ENCODE results near the gene ZBTB9. TPM values are rescaled to one million over a fixed set of nuclear protein-coding genes. Genes with fewer than 3 reads are reported as not detected.

ZBTB9 gene
- total and polyA plus RNA-seq, 5 donors from 2014 or later: 4.5 to 11.7 (median 7.2) TPM

DNA sequence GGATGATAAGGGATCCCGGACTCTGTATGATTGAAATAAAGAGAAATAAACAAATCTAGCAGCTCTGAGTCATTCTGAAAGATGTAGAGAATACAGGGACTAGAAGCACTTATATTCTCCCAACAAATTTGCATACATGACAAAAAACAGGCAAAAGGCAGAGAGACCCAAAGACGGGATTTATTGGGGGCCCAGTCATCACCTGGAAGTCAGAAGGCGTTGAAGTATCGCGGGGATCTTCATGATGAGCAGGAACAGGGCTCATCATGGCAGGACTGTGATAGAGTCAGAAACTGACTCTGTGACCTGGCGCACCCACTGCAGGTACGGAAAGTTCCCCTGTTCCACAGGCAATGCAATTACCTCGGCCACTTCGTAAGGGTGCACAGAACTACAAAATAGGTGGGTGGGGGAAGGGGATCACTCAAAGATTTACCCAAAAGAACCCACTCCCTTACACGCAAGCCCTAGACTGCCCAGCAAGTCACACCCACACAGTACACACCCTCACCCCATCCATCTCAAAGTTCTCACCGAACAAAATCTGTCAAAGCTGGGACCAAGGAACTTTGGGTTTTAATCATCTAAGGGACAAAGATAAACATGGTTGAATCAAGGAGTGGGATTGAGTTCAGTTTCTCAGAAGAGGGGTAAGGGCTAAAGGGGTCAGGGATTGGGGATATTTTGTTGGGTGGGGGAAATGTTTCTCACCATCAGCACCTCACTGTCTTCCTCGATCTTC is 37.8 kb upstream of the ZBTB9 start:
- Mint-ChIP-seq H3K4me3 (peak overlapping the region; percentile 94 to 97 (median 95)), H3K36me3 (peaks cover 31% of the 10 kb centered on the region), H3K27ac (peak overlapping the region; percentile 99 to 100 (median 100)), H3K4me1 (peaks cover 22 to 88% (median 59%) of the 10 kb centered on the region in 4 donors), H3K27me3 (peaks cover 14% of the 10 kb centered on the region), H3K9me3 (peaks cover 0 to 1% (median 0%) of the 10 kb centered on the region in 7 donors)
- peaks cover 84% of the 10 kb centered on the region for H3K4me1 ChIP-seq (ENCODE audit: control insufficient read depth, insufficient read depth, low read length, poor library complexity, severe bottlenecking)
- peak overlapping the region; percentile 90 for H3K4me3 ChIP-seq (ENCODE audit: low read depth, low read length)
- H3K9me3 ChIP-seq (ENCODE audit: control insufficient read depth in 2 of 2, low read length in 2 of 2): no peaks in the 10 kb centered on the region
- peak overlapping the region; percentile 97 for H3K27ac ChIP-seq (ENCODE audit: insufficient read depth, low read length, poor library complexity, severe bottlenecking)
- H3K27me3 ChIP-seq (ENCODE audit: control insufficient read depth, insufficient read depth, low read length): no peaks in the 10 kb centered on the region
- ATAC-seq (ENCODE audit: low read depth in 2 of 2): no peak
- peaks cover 39% of the 10 kb centered on the region for H3K36me3 ChIP-seq (ENCODE audit: control insufficient read depth, insufficient read depth, low read length)
- peak in 1 of 3 donors; percentile 26 for DNase-seq

DNA sequence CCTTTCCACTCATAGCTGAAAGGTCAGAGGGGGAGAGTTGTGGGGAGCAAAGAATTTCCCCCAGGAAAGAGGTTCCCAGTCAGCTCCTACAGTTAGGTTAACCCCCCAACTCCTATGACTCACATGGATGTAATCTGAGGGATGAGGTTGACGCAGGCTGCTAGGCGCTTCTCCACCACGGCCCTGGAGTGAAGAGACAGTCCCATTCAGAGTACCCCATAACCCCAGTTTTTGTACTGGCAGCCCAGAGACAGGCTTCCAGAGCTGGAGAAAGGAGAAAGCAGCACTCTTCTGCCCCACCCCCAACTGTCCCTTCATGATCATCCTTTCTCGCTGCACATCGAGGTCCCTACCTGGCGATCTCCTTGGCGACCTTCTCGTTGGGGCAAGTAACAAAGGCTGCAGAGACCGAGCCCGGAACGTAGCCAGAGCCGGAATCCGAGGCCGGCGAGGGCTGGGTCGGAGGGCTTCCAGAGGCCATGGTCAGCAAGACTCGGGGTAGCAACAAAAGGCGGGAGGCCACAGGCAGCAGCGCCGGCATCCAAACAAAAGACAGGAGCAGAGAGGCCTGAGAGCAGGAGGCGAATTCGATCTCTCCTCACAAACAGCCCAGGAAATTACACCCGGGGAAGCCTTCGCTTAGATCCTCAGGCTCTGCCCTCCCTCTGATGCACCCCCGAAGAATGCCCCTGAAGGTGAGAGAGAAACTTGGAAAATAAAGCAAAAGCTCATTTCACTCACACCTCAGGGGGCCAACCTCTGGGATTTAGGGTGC is 37.1 kb upstream of the ZBTB9 start:
- peak overlapping the region; percentile 90 for H3K4me3 ChIP-seq (ENCODE audit: low read depth, low read length)
- Mint-ChIP-seq H3K4me1 (peaks cover 20 to 87% (median 58%) of the 10 kb centered on the region in 4 donors), H3K27ac (peak overlapping the region; percentile 99 to 100 (median 100)), H3K4me3 (peak overlapping the region; percentile 94 to 97 (median 95)), H3K27me3 (peaks cover 14% of the 10 kb centered on the region), H3K36me3 (peaks cover 30% of the 10 kb centered on the region), H3K9me3 (peaks cover 0 to 1% (median 0%) of the 10 kb centered on the region in 7 donors)
- ATAC-seq (ENCODE audit: low read depth in 2 of 2) (no peak), DNase-seq (no peak)
- peaks cover 77% of the 10 kb centered on the region for H3K4me1 ChIP-seq (ENCODE audit: control insufficient read depth, insufficient read depth, low read length, poor library complexity, severe bottlenecking)
- H3K27ac ChIP-seq (ENCODE audit: insufficient read depth, low read length, poor library complexity, severe bottlenecking): peak overlapping the region; percentile 97
- no peaks in the 10 kb centered on the region for H3K9me3 ChIP-seq (ENCODE audit: control insufficient read depth in 2 of 2, low read length in 2 of 2)
- H3K27me3 ChIP-seq (ENCODE audit: control insufficient read depth, insufficient read depth, low read length): no peaks in the 10 kb centered on the region
- peaks cover 39% of the 10 kb centered on the region for H3K36me3 ChIP-seq (ENCODE audit: control insufficient read depth, insufficient read depth, low read length)

DNA sequence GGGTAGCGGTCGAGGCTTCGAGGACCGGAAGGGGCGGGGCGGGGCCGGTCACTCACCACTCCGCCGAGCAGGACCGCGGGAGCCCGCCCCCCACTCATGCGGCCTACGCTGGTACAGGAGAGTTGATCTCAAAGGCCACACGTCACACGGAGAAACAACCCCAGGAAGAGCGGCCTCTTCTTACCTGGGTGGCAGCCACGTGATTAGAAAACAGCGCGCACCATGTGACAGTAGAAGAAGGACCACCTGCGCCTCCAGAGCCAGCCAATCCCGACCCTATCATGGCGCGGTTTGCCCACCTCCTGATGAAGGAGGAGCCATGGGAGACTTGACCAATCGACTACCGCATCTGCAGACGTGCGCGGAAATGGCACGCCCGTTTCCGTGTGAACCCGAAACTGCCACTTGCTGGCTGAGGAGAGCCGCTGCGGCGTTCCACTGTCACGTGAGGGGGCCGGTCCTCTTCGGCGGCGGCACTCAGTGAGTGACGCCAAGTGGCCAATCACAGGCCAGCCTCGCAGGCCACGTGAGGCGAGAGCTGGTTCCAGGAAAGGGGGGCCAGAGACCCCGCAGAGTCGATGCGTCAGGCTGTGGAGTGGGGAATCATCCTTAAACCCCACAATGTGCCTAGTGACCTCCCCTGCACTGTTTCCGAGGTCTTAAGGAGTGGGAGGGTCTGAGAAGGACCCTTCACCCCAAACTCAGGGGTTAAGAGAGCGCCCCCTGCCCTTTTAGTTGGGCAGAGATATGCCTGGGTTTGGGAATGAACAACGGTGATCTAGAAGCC is 36.3 kb upstream of the ZBTB9 start, which contains the start of gene CUTA:
Gene CUTA, minus strand, starts transcription at position 205 of the 787 bp plus-strand sequence. Its CDS starts 107 bp downstream, at position 98.
- no peaks in the 10 kb centered on the region for H3K27me3 ChIP-seq (ENCODE audit: control insufficient read depth, insufficient read depth, low read length)
- peaks cover 34% of the 10 kb centered on the region for H3K36me3 ChIP-seq (ENCODE audit: control insufficient read depth, insufficient read depth, low read length)
- Mint-ChIP-seq H3K4me3 (peak within 1 kb of the TSS; percentile 94 to 97 (median 95)), H3K27me3 (peaks cover 14% of the 10 kb centered on the region), H3K27ac (peak within 1 kb of the TSS; percentile 99 to 100 (median 100)), H3K4me1 (peaks cover 17 to 83% (median 53%) of the 10 kb centered on the region in 4 donors), H3K9me3 (peaks cover 0 to 1% (median 0%) of the 10 kb centered on the region in 7 donors), H3K36me3 (peaks cover 22% of the 10 kb centered on the region)
- H3K4me1 ChIP-seq (ENCODE audit: control insufficient read depth, insufficient read depth, low read length, poor library complexity, severe bottlenecking): peaks cover 69% of the 10 kb centered on the region
- ATAC-seq (ENCODE audit: low read depth in 2 of 2): peak; percentile 91 to 93
- H3K9me3 ChIP-seq (ENCODE audit: control insufficient read depth in 2 of 2, low read length in 2 of 2): no peaks in the 10 kb centered on the region
- DNase-seq: peak; percentile 99 to 100 (median 99)
- H3K27ac ChIP-seq (ENCODE audit: insufficient read depth, low read length, poor library complexity, severe bottlenecking): peak within 1 kb of the TSS; percentile 97
- peak within 1 kb of the TSS; percentile 90 for H3K4me3 ChIP-seq (ENCODE audit: low read depth, low read length)

DNA sequence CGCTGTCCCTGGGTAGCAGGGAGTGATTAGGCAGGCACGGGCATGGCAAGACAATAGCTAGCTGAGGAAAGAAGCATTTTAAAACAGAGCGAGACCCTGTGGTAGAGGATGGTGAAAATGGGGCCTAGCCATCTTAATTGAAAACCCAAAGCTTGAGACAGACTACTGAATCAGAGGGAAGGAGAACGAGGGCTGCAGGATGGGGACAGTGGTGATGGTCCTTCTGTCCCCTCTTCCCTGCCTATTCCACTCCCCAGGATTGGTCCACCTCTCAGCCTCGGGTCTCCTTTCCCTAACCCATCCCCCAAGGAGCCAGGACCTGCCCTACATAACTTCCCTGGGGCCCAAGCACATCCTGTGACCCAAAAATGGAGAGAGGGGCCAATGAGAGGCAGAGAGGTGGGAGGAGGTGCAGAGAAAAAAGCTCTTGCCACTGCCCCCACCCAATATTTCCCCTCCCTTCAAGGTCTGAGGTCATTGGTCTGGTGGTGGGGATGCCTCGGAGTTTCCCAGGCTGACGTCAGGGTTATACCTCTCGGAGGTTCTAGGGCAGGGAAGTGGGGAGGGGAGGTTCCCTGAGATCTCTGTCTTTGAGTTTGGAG is 35.6 kb upstream of the ZBTB9 start:
- Mint-ChIP-seq H3K4me3 (peak overlapping the region; percentile 94 to 97 (median 95)), H3K27ac (peak overlapping the region; percentile 99 to 100 (median 100)), H3K36me3 (peaks cover 15% of the 10 kb centered on the region), H3K9me3 (peaks cover 0 to 1% (median 0%) of the 10 kb centered on the region in 7 donors), H3K27me3 (peaks cover 14% of the 10 kb centered on the region), H3K4me1 (peaks cover 17 to 82% (median 50%) of the 10 kb centered on the region in 4 donors)
- Histone ChIP-seq H3K36me3 (ENCODE audit: control insufficient read depth, insufficient read depth, low read length) (peaks cover 27% of the 10 kb centered on the region), H3K4me1 (ENCODE audit: control insufficient read depth, insufficient read depth, low read length, poor library complexity, severe bottlenecking) (peaks cover 63% of the 10 kb centered on the region), H3K9me3 (ENCODE audit: control insufficient read depth in 2 of 2, low read length in 2 of 2) (no peaks in the 10 kb centered on the region), H3K27ac (ENCODE audit: insufficient read depth, low read length, poor library complexity, severe bottlenecking) (peak overlapping the region; percentile 97), H3K27me3 (ENCODE audit: control insufficient read depth, insufficient read depth, low read length) (no peaks in the 10 kb centered on the region), H3K4me3 (ENCODE audit: low read depth, low read length) (peak overlapping the region; percentile 77)
- peak; percentile 35 to 71 (median 39) for DNase-seq
- no peak for ATAC-seq (ENCODE audit: low read depth in 2 of 2)

DNA sequence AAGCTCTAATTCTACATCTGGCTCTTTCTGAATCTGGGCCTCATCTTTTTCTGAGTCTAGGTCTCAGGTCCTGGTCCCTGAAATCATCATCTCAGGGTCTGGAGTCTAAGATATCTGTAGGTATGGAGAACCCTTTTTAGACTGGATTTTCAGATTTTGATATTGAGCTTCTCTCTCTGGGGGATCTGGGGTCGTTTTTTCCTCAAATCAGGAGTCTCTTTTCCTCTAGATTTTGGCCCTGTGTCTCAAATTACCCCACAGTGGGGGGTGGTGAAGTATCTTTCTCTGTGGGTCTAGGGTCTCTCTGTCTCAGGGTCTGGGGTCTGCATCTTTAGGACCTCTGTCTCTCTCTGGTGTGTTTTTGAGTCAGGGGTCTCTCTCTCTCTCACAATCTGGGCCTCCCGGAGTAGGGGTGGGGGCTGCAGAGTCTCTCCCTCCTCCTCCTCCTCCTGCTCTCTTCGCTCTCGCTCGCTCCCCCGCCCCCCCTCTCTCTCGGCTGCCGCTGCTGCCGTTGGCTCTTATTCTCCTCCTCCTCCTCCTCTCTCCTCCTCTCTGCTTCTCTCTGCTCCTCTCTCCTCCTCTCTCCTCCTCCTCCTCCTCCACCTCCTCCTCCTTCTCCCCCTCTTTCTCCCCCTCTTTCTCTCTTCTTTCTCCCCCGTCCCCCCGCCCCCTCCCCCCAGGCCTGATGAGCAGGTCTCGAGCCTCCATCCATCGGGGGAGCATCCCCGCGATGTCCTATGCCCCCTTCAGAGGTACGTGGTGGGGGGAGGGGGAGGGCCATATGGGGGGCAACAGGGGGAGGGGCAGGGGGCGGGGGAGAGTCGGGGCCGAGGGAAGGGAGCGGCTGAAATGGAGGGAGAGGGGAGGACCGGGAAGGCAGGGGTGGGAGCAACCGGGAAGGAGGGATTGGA is 34.5 kb upstream of the ZBTB9 start, which contains the start of gene SYNGAP1:
Gene SYNGAP1, plus strand, starts transcription at position 486 of the 911 bp plus-strand sequence. Its CDS starts 200 bp downstream, at position 686.
- no peak for ATAC-seq (ENCODE audit: low read depth in 2 of 2)
- Histone ChIP-seq H3K36me3 (ENCODE audit: control insufficient read depth, insufficient read depth, low read length) (peaks cover 18% of the 10 kb centered on the region), H3K4me1 (ENCODE audit: control insufficient read depth, insufficient read depth, low read length, poor library complexity, severe bottlenecking) (peaks cover 59% of the 10 kb centered on the region), H3K27me3 (ENCODE audit: control insufficient read depth, insufficient read depth, low read length) (no peaks in the 10 kb centered on the region), H3K4me3 (ENCODE audit: low read depth, low read length) (peak within 1 kb of the TSS; percentile 77), H3K9me3 (ENCODE audit: control insufficient read depth in 2 of 2, low read length in 2 of 2) (no peaks in the 10 kb centered on the region), H3K27ac (ENCODE audit: insufficient read depth, low read length, poor library complexity, severe bottlenecking) (peak within 1 kb of the TSS; percentile 97)
- Mint-ChIP-seq H3K27me3 (peaks cover 14% of the 10 kb centered on the region), H3K27ac (peak within 1 kb of the TSS; percentile 99 to 100 (median 100)), H3K36me3 (peaks cover 10% of the 10 kb centered on the region), H3K4me3 (peak within 1 kb of the TSS; percentile 66 to 96 (median 94)), H3K4me1 (peaks cover 17 to 82% (median 50%) of the 10 kb centered on the region in 4 donors), H3K9me3 (peaks cover 0 to 3% (median 0%) of the 10 kb centered on the region in 7 donors)
- DNase-seq: peak in 1 of 3 donors; percentile 53

DNA sequence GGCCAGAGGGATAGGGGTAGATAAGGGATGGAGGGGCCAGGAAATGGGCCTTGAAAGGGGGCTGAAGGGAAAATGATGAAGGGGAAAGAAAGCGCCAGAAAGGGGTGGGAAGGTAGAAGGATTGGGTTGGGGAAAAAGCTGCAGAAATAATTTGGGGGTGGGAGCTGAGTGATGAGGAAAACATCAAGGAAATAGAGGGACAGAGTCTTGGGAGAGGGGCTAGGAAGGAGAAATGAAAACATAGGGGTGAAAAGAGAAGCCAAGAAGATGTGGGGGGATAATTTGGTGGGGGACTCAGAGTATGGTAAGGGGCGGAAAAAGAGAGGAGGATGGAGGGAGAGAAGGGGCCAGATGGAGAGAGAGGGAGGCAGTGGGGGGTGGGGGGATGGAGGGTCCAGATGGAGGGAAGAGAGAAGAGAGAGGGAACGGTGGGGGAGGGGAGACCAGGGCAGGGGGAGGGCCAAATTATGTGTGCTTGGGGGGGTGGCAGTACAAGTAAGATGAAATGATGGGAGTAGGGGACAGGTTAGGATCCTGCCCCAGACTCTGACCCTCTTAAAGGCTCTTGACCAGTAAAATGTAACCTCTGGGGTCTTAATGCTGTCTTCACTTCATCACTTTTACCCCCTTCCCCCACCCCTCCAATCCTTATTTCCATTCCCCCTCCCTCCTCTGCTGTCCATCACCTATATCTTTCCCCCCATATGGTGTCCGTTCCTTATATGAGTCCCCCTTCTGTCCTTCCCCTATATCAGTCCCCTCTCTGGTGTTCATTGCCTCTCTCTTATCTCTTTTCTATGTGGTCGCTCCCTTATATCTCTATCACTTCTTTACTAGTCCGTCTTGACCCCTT is 33.7 kb upstream of the ZBTB9 start:
- no peak for ATAC-seq (ENCODE audit: low read depth in 2 of 2)
- peaks cover 59% of the 10 kb centered on the region for H3K4me1 ChIP-seq (ENCODE audit: control insufficient read depth, insufficient read depth, low read length, poor library complexity, severe bottlenecking)
- Mint-ChIP-seq H3K9me3 (peaks cover 0 to 3% (median 0%) of the 10 kb centered on the region in 7 donors), H3K27me3 (peaks cover 14% of the 10 kb centered on the region), H3K27ac (peak overlapping the region in 2 of 3 donors; percentile 7 to 72), H3K36me3 (peaks cover 4% of the 10 kb centered on the region), H3K4me3 (peak overlapping the region in 3 of 4 donors; percentile 13 to 88 (median 76)), H3K4me1 (peaks cover 17 to 82% (median 50%) of the 10 kb centered on the region in 4 donors)
- H3K4me3 ChIP-seq (ENCODE audit: low read depth, low read length): no peak overlapping the region
- H3K9me3 ChIP-seq (ENCODE audit: control insufficient read depth in 2 of 2, low read length in 2 of 2): no peaks in the 10 kb centered on the region
- no peaks in the 10 kb centered on the region for H3K27me3 ChIP-seq (ENCODE audit: control insufficient read depth, insufficient read depth, low read length)
- no peak overlapping the region for H3K27ac ChIP-seq (ENCODE audit: insufficient read depth, low read length, poor library complexity, severe bottlenecking)
- no peak for DNase-seq
- peaks cover 9% of the 10 kb centered on the region for H3K36me3 ChIP-seq (ENCODE audit: control insufficient read depth, insufficient read depth, low read length)
